HEK293 (cell line): ENCODE results near the gene ELANE.

Experiments used
- HOXA7 ChIP-seq: sonication (generic); formaldehyde crosslinking; IDR thresholded peaks from 2 replicates; pipeline ENCODE4 v1.8.1; 2022; ENCODE audit warnings: missing genetic modification reagents, borderline replicate concordance
- HOXD13 ChIP-seq: sonication (generic); formaldehyde crosslinking; IDR thresholded peaks from 2 replicates; pipeline ENCODE4 v1.8.0; 2022; ENCODE audit warnings: missing genetic modification reagents, borderline replicate concordance
- IKZF3 ChIP-seq: fragments of 450-650 bp; IDR thresholded peaks from 2 replicates; pipeline ENCODE4 v1.5.0; 2018; ENCODE audit warnings: missing biosample characterization, mild to moderate bottlenecking, missing genetic modification characterization, moderate library complexity
- OSR2 ChIP-seq: fragments of 450-650 bp; formaldehyde crosslinking; IDR thresholded peaks from 2 replicates; pipeline ENCODE4 v1.5.1; 2016; ENCODE audit warnings: missing biosample characterization, missing genetic modification characterization
- PRDM6 ChIP-seq: fragments of 450-650 bp; formaldehyde crosslinking; IDR thresholded peaks from 2 replicates; pipeline ENCODE4 v1.5.1; 2017; ENCODE audit warnings: missing biosample characterization, missing genetic modification characterization
- SCRT2 ChIP-seq: fragments of 450-650 bp; formaldehyde crosslinking; IDR thresholded peaks from 2 replicates; pipeline ENCODE4 v1.5.1; 2016; ENCODE audit warnings: missing biosample characterization, missing genetic modification characterization
- SETDB1 ChIP-seq: IDR thresholded peaks from one replicate; pipeline ENCODE4 v1.6.1; 2017; ENCODE audit warnings: mild to moderate bottlenecking, low read length, moderate library complexity, mixed read lengths; ENCODE audit not compliant: insufficient read length
- WT1 ChIP-seq: fragments of 450-650 bp; formaldehyde crosslinking; IDR thresholded peaks from 2 replicates; pipeline ENCODE4 v1.5.1; 2016; ENCODE audit warnings: missing biosample characterization, missing genetic modification characterization
- ZBTB11 ChIP-seq: fragments of 450-650 bp; formaldehyde crosslinking; conservative IDR thresholded peaks from 2 replicates; pipeline ENCODE4 v1.5.1; 2016; ENCODE audit warnings: low read depth, missing biosample characterization, missing genetic modification characterization
- ZBTB48 ChIP-seq: fragments of 450-650 bp; formaldehyde crosslinking; IDR thresholded peaks from 2 replicates; pipeline ENCODE4 v1.5.1; 2016; ENCODE audit warnings: missing biosample characterization, missing genetic modification characterization
- ZFP3 ChIP-seq: fragments of 450-650 bp; formaldehyde crosslinking; IDR thresholded peaks from 2 replicates; pipeline ENCODE4 v1.5.1; 2016; ENCODE audit warnings: low read depth, missing biosample characterization, missing genetic modification characterization
- ZNF112 ChIP-seq: fragments of 450-650 bp; formaldehyde crosslinking; IDR thresholded peaks from 2 replicates; pipeline ENCODE4 v1.5.0; 2017; ENCODE audit warnings: missing biosample characterization, missing genetic modification characterization
- ZNF132 ChIP-seq: fragments of 450-650 bp; formaldehyde crosslinking; IDR thresholded peaks from 2 replicates; pipeline ENCODE4 v1.5.1; 2017; ENCODE audit warnings: missing biosample characterization, missing genetic modification characterization, borderline replicate concordance
- ZNF140 ChIP-seq: fragments of 450-650 bp; formaldehyde crosslinking; IDR thresholded peaks from 2 replicates; pipeline ENCODE4 v1.5.1; 2016; ENCODE audit warnings: missing biosample characterization, missing genetic modification characterization
- ZNF202 ChIP-seq: fragments of 450-650 bp; formaldehyde crosslinking; IDR thresholded peaks from 2 replicates; pipeline ENCODE4 v1.5.1; 2016; ENCODE audit warnings: missing biosample characterization, missing genetic modification characterization, borderline replicate concordance
- ZNF221 ChIP-seq: fragments of 450-650 bp; formaldehyde crosslinking; IDR thresholded peaks from 2 replicates; pipeline ENCODE4 v1.5.1; 2017; ENCODE audit warnings: missing biosample characterization, missing genetic modification characterization, borderline replicate concordance
- ZNF223 ChIP-seq: fragments of 450-650 bp; formaldehyde crosslinking; IDR thresholded peaks from 2 replicates; pipeline ENCODE4 v1.5.1; 2016; ENCODE audit warnings: missing biosample characterization, missing genetic modification characterization
- ZNF23 ChIP-seq: fragments of 450-650 bp; formaldehyde crosslinking; IDR thresholded peaks from 2 replicates; pipeline ENCODE4 v1.5.1; 2016; ENCODE audit warnings: missing biosample characterization, missing genetic modification characterization, borderline replicate concordance
- ZNF239 ChIP-seq: fragments of 450-650 bp; formaldehyde crosslinking; IDR thresholded peaks from 2 replicates; pipeline ENCODE4 v1.5.1; 2016; ENCODE audit warnings: missing biosample characterization, missing genetic modification characterization
- ZNF366 ChIP-seq: fragments of 450-650 bp; formaldehyde crosslinking; conservative IDR thresholded peaks from 2 replicates; pipeline ENCODE4 v1.5.1; 2016; ENCODE audit warnings: missing biosample characterization, missing genetic modification characterization
- ZNF449 ChIP-seq: fragments of 450-650 bp; formaldehyde crosslinking; IDR thresholded peaks from 2 replicates; pipeline ENCODE4 v1.5.1; 2017; ENCODE audit warnings: missing biosample characterization, mild to moderate bottlenecking, missing genetic modification characterization, moderate library complexity
- ZNF521 ChIP-seq: fragments of 450-650 bp; formaldehyde crosslinking; IDR thresholded peaks from 2 replicates; pipeline ENCODE4 v1.5.1; 2017; ENCODE audit warnings: missing biosample characterization, mild to moderate bottlenecking, missing genetic modification characterization
- ZNF560 ChIP-seq: fragments of 450-650 bp; formaldehyde crosslinking; IDR thresholded peaks from 2 replicates; pipeline ENCODE4 v1.5.1; 2017; ENCODE audit warnings: missing biosample characterization, missing genetic modification characterization, borderline replicate concordance
- ZNF561 ChIP-seq: fragments of 450-650 bp; IDR thresholded peaks from 2 replicates; pipeline ENCODE4 v1.5.1; 2018; ENCODE audit warnings: missing biosample characterization, missing genetic modification characterization, borderline replicate concordance
- ZNF585B ChIP-seq: fragments of 450-650 bp; formaldehyde crosslinking; IDR thresholded peaks from 2 replicates; pipeline ENCODE4 v1.5.1; 2016; ENCODE audit warnings: missing biosample characterization, missing genetic modification characterization
- ZNF596 ChIP-seq: fragments of 450-650 bp; IDR thresholded peaks from 2 replicates; pipeline ENCODE4 v1.5.0; 2018; ENCODE audit warnings: missing biosample characterization, mild to moderate bottlenecking, missing genetic modification characterization, moderate library complexity
- ZNF626 ChIP-seq: fragments of 450-650 bp; sonication (Bioruptor Pico); formaldehyde crosslinking; IDR thresholded peaks from 2 replicates; pipeline ENCODE4 v1.5.1; 2018; ENCODE audit warnings: missing biosample characterization, missing genetic modification characterization, inconsistent platforms
- ZNF670 ChIP-seq: fragments of 450-650 bp; formaldehyde crosslinking; IDR thresholded peaks from 2 replicates; pipeline ENCODE4 v1.5.1; 2016; ENCODE audit warnings: missing biosample characterization, missing genetic modification characterization, low read depth
- ZNF692 ChIP-seq: fragments of 450-650 bp; formaldehyde crosslinking; IDR thresholded peaks from 2 replicates; pipeline ENCODE4 v1.5.1; 2016; ENCODE audit warnings: missing biosample characterization, missing genetic modification characterization
- ZNF792 ChIP-seq: fragments of 450-650 bp; formaldehyde crosslinking; IDR thresholded peaks from 2 replicates; pipeline ENCODE4 v1.5.1; 2016; ENCODE audit warnings: missing biosample characterization, missing genetic modification characterization
- ZNF837 ChIP-seq: fragments of 450-650 bp; formaldehyde crosslinking; IDR thresholded peaks from 2 replicates; pipeline ENCODE4 v1.5.1; 2016; ENCODE audit warnings: missing biosample characterization, missing genetic modification characterization
- ZSCAN30 ChIP-seq: fragments of 450-650 bp; IDR thresholded peaks from 2 replicates; pipeline ENCODE4 v1.5.1; 2018; ENCODE audit warnings: missing biosample characterization, mild to moderate bottlenecking, missing genetic modification characterization, moderate library complexity
- ZXDB ChIP-seq: fragments of 450-650 bp; formaldehyde crosslinking; IDR thresholded peaks from 2 replicates; pipeline ENCODE4 v1.5.1; 2016; ENCODE audit warnings: missing biosample characterization, missing genetic modification characterization
- TF ChIP-seq, protein P1 (sequence below): fragments of 450-650 bp; formaldehyde crosslinking; IDR thresholded peaks from 2 replicates; pipeline ENCODE4 v1.5.1; 2016; ENCODE audit warnings: missing biosample characterization, missing genetic modification characterization

Gene ELANE

GRCh38 chr19:867301-867793 lies 15.2 kb downstream of the ELANE start (continued):
- TF ChIP-seq SCRT2 (no peak), ZNF239 (tag by site-specific recombination) (no peak), ZNF112 (no peak), ZNF626 (tag by site-specific recombination) (no peak), ZBTB48 (0 out of 2 replicates have a peak, but pooled peaks have one; percentile 19), ZNF692 (tag by site-specific recombination) (no peak), SETDB1 (no peak), ZFP3 (tag by site-specific recombination) (no peak), IKZF3 (tag by site-specific recombination) (no peak), ZNF202 (no peak), ZNF560 (tag by site-specific recombination) (no peak), ZNF23 (tag by site-specific recombination) (no peak), HOXD13 (no peak), ZNF521 (tag by site-specific recombination) (no peak), WT1 (no peak), ZNF561 (tag by site-specific recombination) (no peak), ZNF596 (no peak), HOXA7 (CRISPR knock-in tag) (no peak), OSR2 (tag by site-specific recombination) (no peak), ZNF837 (tag by site-specific recombination) (no peak), PRDM6 (tag by site-specific recombination) (no peak), ZBTB11 (tag by site-specific recombination) (no peak), ZNF792 (tag by site-specific recombination) (no peak), ZNF223 (tag by site-specific recombination) (no peak), ZNF221 (no peak), ZNF670 (no peak), ZNF449 (no peak), ZNF140 (no peak), ZNF585B (no peak), ZXDB (tag by site-specific recombination) (no peak), ZSCAN30 (tag by site-specific recombination) (no peak), ZNF132 (tag by site-specific recombination) (no peak), ZNF366 (tag by site-specific recombination) (no peak)
- TF ChIP-seq, protein P1, sequence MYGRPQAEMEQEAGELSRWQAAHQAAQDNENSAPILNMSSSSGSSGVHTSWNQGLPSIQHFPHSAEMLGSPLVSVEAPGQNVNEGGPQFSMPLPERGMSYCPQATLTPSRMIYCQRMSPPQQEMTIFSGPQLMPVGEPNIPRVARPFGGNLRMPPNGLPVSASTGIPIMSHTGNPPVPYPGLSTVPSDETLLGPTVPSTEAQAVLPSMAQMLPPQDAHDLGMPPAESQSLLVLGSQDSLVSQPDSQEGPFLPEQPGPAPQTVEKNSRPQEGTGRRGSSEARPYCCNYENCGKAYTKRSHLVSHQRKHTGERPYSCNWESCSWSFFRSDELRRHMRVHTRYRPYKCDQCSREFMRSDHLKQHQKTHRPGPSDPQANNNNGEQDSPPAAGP (tag by site-specific recombination) = no peak
